Adrenal gland (tissue), 12 donors: ENCODE results near the gene HEATR5A. TPM values are rescaled to one million over a fixed set of nuclear protein-coding genes. Genes with fewer than 3 reads are reported as not detected.

Source experiments
- DNase-seq, 7 donors: peaks; one replicate each; pipeline ENCODE4 v3.0.0-alpha.2; 2019 to 2020
- H3K27ac ChIP-seq, 5 donors: fragments of 200-600 bp; sonication (generic) in 4 of 5; 1 replicate in 3 of 5; 2 replicates in 2 of 5; pipeline versions ENCODE4 v1.5.1 to v1.8.0; 2016 to 2020; ENCODE audit warnings: mild to moderate bottlenecking in 1 of 5
- H3K27me3 ChIP-seq: fragments of 200-600 bp; 2 replicates; pipeline ENCODE4 v1.8.0; 2021
- H3K36me3 ChIP-seq, 2 donors: fragments of 200-600 bp; replicated peaks in 1 of 2; 1 replicate in 1 of 2; 2 replicates in 1 of 2; pipeline versions ENCODE4 v1.5.1 to v1.8.0; 2018 to 2022
- H3K4me1 ChIP-seq, 2 donors: fragments of 200-600 bp; replicated peaks in 1 of 2; 1 replicate in 1 of 2; 2 replicates in 1 of 2; pipeline versions ENCODE4 v1.5.1 to v1.8.0; 2018 to 2021
- H3K4me3 ChIP-seq, 4 donors: fragments of 200-600 bp; sonication (generic) in 3 of 4; one replicate each; pipeline ENCODE4 v1.5.1; 2016 to 2018
- H3K9me3 ChIP-seq, 3 donors: fragments of 200-600 bp; sonication (generic) in 1 of 3; replicated peaks in 1 of 3; 1 replicate in 2 of 3; 2 replicates in 1 of 3; pipeline versions ENCODE4 v1.5.1 to v1.8.0; 2016 to 2021
- POLR2A ChIP-seq, 2 donors: fragments of 450-650 bp; IDR thresholded peaks; one replicate each; pipeline ENCODE4 v1.6.1; 2017; ENCODE audit warnings: antibody characterized with exemption in 2 of 2, mild to moderate bottlenecking in 2 of 2, moderate library complexity in 1 of 2
- WGBS, 4 donors: extraction: QIAGEN DNeasy Blood & Tissue Kit in 2 of 4; methylation state at CpG; one replicate each; pipeline versions ENCODE4 v1.1.5 to v1.1.7; 2013 to 2017; 5-methylcytosine and 5-hydroxymethylcytosine counted together
- intact Hi-C, 2 donors: fragments of 100-400 bp; cut with DNase I; formaldehyde crosslinking; loops; one replicate each; pipeline versions ENCODE4 v1.14.1 to v1.15.0; 2022 to 2023
- polyA plus RNA-seq, 3 donors: library from polyadenylated mRNA; stranded (reverse); fragments of 200-250 nt in 2 of 3; fragments of 350-450 nt in 1 of 3; fragmentation: Illumina TruSeq in 1 of 3; extraction: RNeasy Lipid Tissue Mini Kit (QIAGEN cat#74804) in 1 of 3; gene quantifications; one replicate each; pipeline ENCODE4 v1.2.3, GENCODE V29; 2013 to 2014
- total RNA-seq, 9 donors: library from RNA; depleted of rRNA in 4 of 9; stranded (reverse); fragments of >200 nt in 4 of 9; fragments of 120-200 nt in 1 of 9; fragmentation: NEBNext Ultra II Directional in 1 of 9; extraction: Animal tissue kit (Norgen Biotek cat#: 25700) in 1 of 9; gene quantifications; one replicate each; pipeline versions ENCODE4 v1.1.0 to v1.2.4, GENCODE V29; 2013 to 2023
- TF ChIP-seq, protein P1 (sequence below), 6 experiments: fragments of 450-650 bp in 4 of 6; fragments of 200-600 bp in 2 of 6; sonication (generic) in 1 of 6; IDR thresholded peaks; 1 replicate in 5 of 6; 2 replicates in 1 of 6; pipeline versions ENCODE4 v1.5.1 to v1.8.0; 2016 to 2021; ENCODE audit warnings: antibody characterized with exemption in 6 of 6, mild to moderate bottlenecking in 2 of 6, moderate library complexity in 1 of 6
- donor health status: healthy with polysubstance abuse.
- donor health status: Bipolar disorder and iron deficiency.
- donor health status: DM: yes; HTN: yes; CAD: no.
- donor health status: DM: no; HTN: no; CAD: no.
- donor health status: DM: no; HTN: no; CAD: no.
- donor health status: DM: yes; HTN: yes; CAD: no.

HEATR5A gene
- total and polyA plus RNA-seq, 12 donors = 20.8 to 60.4 (median 40.1) TPM

GRCh38 chr14:31425905-31426304 is 5.6 kb upstream of the HEATR5A start:
- Histone ChIP-seq H3K27ac (no peak overlapping the region), H3K9me3 (no peaks in the 10 kb centered on the region), H3K36me3 (no peaks in the 10 kb centered on the region), H3K4me1 (peaks cover 9 to 20% of the 10 kb centered on the region in 2 donors), H3K4me3 (no peak overlapping the region), H3K27me3 (no peaks in the 10 kb centered on the region)
- no peak for DNase-seq
- intact Hi-C loops = no loop called here
- TF ChIP-seq POLR2A (IDR thresholded peaks at IDR 0.05) = no peak
- TF ChIP-seq, protein P1, sequence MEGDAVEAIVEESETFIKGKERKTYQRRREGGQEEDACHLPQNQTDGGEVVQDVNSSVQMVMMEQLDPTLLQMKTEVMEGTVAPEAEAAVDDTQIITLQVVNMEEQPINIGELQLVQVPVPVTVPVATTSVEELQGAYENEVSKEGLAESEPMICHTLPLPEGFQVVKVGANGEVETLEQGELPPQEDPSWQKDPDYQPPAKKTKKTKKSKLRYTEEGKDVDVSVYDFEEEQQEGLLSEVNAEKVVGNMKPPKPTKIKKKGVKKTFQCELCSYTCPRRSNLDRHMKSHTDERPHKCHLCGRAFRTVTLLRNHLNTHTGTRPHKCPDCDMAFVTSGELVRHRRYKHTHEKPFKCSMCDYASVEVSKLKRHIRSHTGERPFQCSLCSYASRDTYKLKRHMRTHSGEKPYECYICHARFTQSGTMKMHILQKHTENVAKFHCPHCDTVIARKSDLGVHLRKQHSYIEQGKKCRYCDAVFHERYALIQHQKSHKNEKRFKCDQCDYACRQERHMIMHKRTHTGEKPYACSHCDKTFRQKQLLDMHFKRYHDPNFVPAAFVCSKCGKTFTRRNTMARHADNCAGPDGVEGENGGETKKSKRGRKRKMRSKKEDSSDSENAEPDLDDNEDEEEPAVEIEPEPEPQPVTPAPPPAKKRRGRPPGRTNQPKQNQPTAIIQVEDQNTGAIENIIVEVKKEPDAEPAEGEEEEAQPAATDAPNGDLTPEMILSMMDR (IDR thresholded peaks at IDR 0.05) = no peak

GRCh38 chr14:31421200-31421599 is 850 bp upstream of the HEATR5A start:
- 53 to 63% (median 62%) methylated on average over 5 of the region's 5 CpGs for WGBS, 4 donors
- H3K4me3 ChIP-seq = peak overlapping the region in 2 of 4 donors; percentile 18 to 90
- H3K27me3 ChIP-seq = no peaks in the 10 kb centered on the region
- no peaks in the 10 kb centered on the region for H3K36me3 ChIP-seq
- TF ChIP-seq, protein P1 (IDR thresholded peaks at IDR 0.05) = no peak
- no peak for TF ChIP-seq POLR2A (IDR thresholded peaks at IDR 0.05)
- intact Hi-C loops = no loop called here
- H3K4me1 ChIP-seq = peaks cover 13 to 27% of the 10 kb centered on the region in 2 donors
- peak overlapping the region; percentile 43 to 94 (median 82) for H3K27ac ChIP-seq
- DNase-seq = no peak
- H3K9me3 ChIP-seq = no peaks in the 10 kb centered on the region

DNA sequence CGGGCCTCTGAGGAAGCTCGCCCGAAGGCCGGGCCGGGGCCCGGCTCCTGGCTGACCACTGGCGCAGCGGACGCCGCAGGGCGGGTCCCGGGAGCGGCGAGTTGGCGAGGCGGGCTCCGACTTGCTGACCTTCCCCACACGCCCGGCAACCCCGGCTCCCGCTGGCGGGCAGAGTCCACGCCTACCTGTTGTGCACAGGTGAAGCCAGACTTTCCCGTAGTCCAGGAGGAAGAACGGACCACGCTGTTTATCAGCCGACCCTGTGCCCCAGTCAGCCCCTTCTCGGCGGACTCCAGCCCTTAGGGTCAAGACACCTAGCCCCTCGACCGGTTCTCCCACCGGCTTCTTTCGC is 407 bp downstream of the HEATR5A start:
- H3K4me1 ChIP-seq = peaks cover 13 to 26% of the 10 kb centered on the region in 2 donors

GRCh38 chr14:31419179-31419966 is 977 bp downstream of the HEATR5A start:
- WGBS, 4 donors = 6 to 10% (median 7%) methylated on average over 9 of the region's 9 CpGs
- Histone ChIP-seq H3K4me3 (peak overlapping the region in 3 of 4 donors; percentile 84 to 90 (median 90)), H3K27ac (peak overlapping the region; percentile 71 to 94 (median 87)), H3K27me3 (no peaks in the 10 kb centered on the region), H3K36me3 (no peaks in the 10 kb centered on the region), H3K4me1 (peaks cover 17 to 29% of the 10 kb centered on the region in 2 donors), H3K9me3 (no peaks in the 10 kb centered on the region)
- DNase-seq = no peak
- intact Hi-C loops = no loop called here
- TF ChIP-seq, protein P1 (IDR thresholded peaks at IDR 0.05) = no peak
- TF ChIP-seq POLR2A (IDR thresholded peaks at IDR 0.05) = no peak

More for the DNA sequence above, 407 bp downstream of the HEATR5A start:
- Histone ChIP-seq H3K27ac (peak overlapping the region; percentile 71 to 94 (median 87)), H3K4me3 (peak overlapping the region in 3 of 4 donors; percentile 84 to 90 (median 90)), H3K27me3 (no peaks in the 10 kb centered on the region), H3K9me3 (no peaks in the 10 kb centered on the region), H3K36me3 (no peaks in the 10 kb centered on the region)
- TF ChIP-seq POLR2A (IDR thresholded peaks at IDR 0.05) = no peak
- TF ChIP-seq, protein P1 (IDR thresholded peaks at IDR 0.05) = no peak
- intact Hi-C loops = no loop called here
- WGBS, 4 donors = 0 to 1% (median 0%) methylated on average over 11 to 33 of the region's 33 CpGs
- peak; percentile 68 to 80 (median 77) for DNase-seq
